ENCODE data around the gene HMGCLL1. TPM values are rescaled to one million over a fixed set of nuclear protein-coding genes. Genes with fewer than 3 reads are reported as not detected.
A peak's percentile ranks its signal among the peaks of the same experiment; 100 is the strongest.

Gene HMGCLL1
- polyA plus RNA-seq, 1 experiment = 0.15 TPM

GRCh38 chr6:55560290-55560885 lies 18.6 kb downstream of the HMGCLL1 start:
- H3K27ac ChIP-seq (ENCODE audit: low read depth, low read length) = no peak overlapping the region
- POLR2A ChIA-PET = no interaction called here
- no peak overlapping the region for H3K4me3 ChIP-seq (ENCODE audit: low read depth, low read length)
- no peaks in the 10 kb centered on the region for H3K27me3 ChIP-seq (ENCODE audit: control insufficient read depth, insufficient read depth, low read length)
- H3K9me3 ChIP-seq (ENCODE audit: control insufficient read depth, insufficient read depth, low read length) = no peaks in the 10 kb centered on the region
- DNase-seq (ENCODE audit: low read depth, low spot score) = no peak
- TF ChIP-seq CTCF (IDR thresholded peaks at IDR 0.05; ENCODE audit: low read depth, low read length) = no peak
- CTCF ChIA-PET = no interaction called here

GRCh38 chr6:55557146-55557545 lies 21.8 kb downstream of the HMGCLL1 start:
- no peak for DNase-seq (ENCODE audit: low read depth, low spot score)
- ChIA-PET CTCF (no interaction called here), POLR2A (no interaction called here)
- no peak overlapping the region for H3K4me3 ChIP-seq (ENCODE audit: low read depth, low read length)
- no peaks in the 10 kb centered on the region for H3K27me3 ChIP-seq (ENCODE audit: control insufficient read depth, insufficient read depth, low read length)
- no peaks in the 10 kb centered on the region for H3K9me3 ChIP-seq (ENCODE audit: control insufficient read depth, insufficient read depth, low read length)
- H3K27ac ChIP-seq (ENCODE audit: low read depth, low read length) = no peak overlapping the region
- TF ChIP-seq CTCF (IDR thresholded peaks at IDR 0.05; ENCODE audit: low read depth, low read length) = no peak

GRCh38 chr6:55545791-55546190 lies 33.2 kb downstream of the HMGCLL1 start:
- H3K27ac ChIP-seq (ENCODE audit: low read depth, low read length) = no peak overlapping the region
- no peak for TF ChIP-seq CTCF (IDR thresholded peaks at IDR 0.05; ENCODE audit: low read depth, low read length)
- no peaks in the 10 kb centered on the region for H3K27me3 ChIP-seq (ENCODE audit: control insufficient read depth, insufficient read depth, low read length)
- ChIA-PET POLR2A (no interaction called here), CTCF (interaction anchor here (1.2 kb wide), 1 partner anchor 42 kb away, joined by 3 read pairs; no protein-coding TSS in a partner anchor)
- no peak overlapping the region for H3K4me3 ChIP-seq (ENCODE audit: low read depth, low read length)
- DNase-seq (ENCODE audit: low read depth, low spot score) = no peak
- no peaks in the 10 kb centered on the region for H3K9me3 ChIP-seq (ENCODE audit: control insufficient read depth, insufficient read depth, low read length)

- TF ChIP-seq CTCF (IDR thresholded peaks at IDR 0.05; ENCODE audit: low read depth, low read length) = peak; percentile 23
- Histone ChIP-seq H3K4me3 (ENCODE audit: low read depth, low read length) (no peak overlapping the region), H3K27ac (ENCODE audit: low read depth, low read length) (no peak overlapping the region), H3K27me3 (ENCODE audit: control insufficient read depth, insufficient read depth, low read length) (no peaks in the 10 kb centered on the region), H3K9me3 (ENCODE audit: control insufficient read depth, insufficient read depth, low read length) (no peaks in the 10 kb centered on the region)
- ChIA-PET POLR2A (no interaction called here), CTCF (interaction anchor here (0.7 kb wide), 1 partner anchor 16 kb away, joined by 3 read pairs; no protein-coding TSS in a partner anchor)
- no peak for DNase-seq (ENCODE audit: low read depth, low spot score)
Measured at GRCh38 chr6:55543633-55544309, 35.2 kb downstream of the HMGCLL1 start.

GRCh38 chr6:55541024-55541423 lies 38.0 kb downstream of the HMGCLL1 start:
- TF ChIP-seq CTCF (IDR thresholded peaks at IDR 0.05; ENCODE audit: low read depth, low read length) = no peak
- Histone ChIP-seq H3K4me3 (ENCODE audit: low read depth, low read length) (no peak overlapping the region), H3K27me3 (ENCODE audit: control insufficient read depth, insufficient read depth, low read length) (no peaks in the 10 kb centered on the region), H3K9me3 (ENCODE audit: control insufficient read depth, insufficient read depth, low read length) (no peaks in the 10 kb centered on the region), H3K27ac (ENCODE audit: low read depth, low read length) (no peak overlapping the region)
- POLR2A ChIA-PET = no interaction called here
- no peak for DNase-seq (ENCODE audit: low read depth, low spot score)
- CTCF ChIA-PET = no interaction called here
